ENCODE results near the gene ZNF581. TPM values are rescaled to one million over a fixed set of nuclear protein-coding genes. Genes with fewer than 3 reads are reported as not detected.

The ZNF581 gene
- total RNA-seq, 2 donors from 2014 or later: 16.0 to 20.3 TPM

- no peak overlapping the region for H3K27ac ChIP-seq
- DNase-seq: no peak
- H3K4me1 ChIP-seq: no peaks in the 10 kb centered on the region
- H3K9ac ChIP-seq (ENCODE audit: low read depth in 2 of 2, low read length in 2 of 2): no peak overlapping the region
- H3K27me3 ChIP-seq: no peaks in the 10 kb centered on the region
- intact Hi-C loops (cut with DNase I): no loop called here
- H3K4me3 ChIP-seq: no peak overlapping the region
- peaks cover 28% of the 10 kb centered on the region for H3K36me3 ChIP-seq
- no peaks in the 10 kb centered on the region for H3K9me3 ChIP-seq
- no peak for TF ChIP-seq CTCF (IDR thresholded peaks at IDR 0.05)
Observed at GRCh38 chr19:55667511-55667910, 24.1 kb downstream of the ZNF581 start.

DNA sequence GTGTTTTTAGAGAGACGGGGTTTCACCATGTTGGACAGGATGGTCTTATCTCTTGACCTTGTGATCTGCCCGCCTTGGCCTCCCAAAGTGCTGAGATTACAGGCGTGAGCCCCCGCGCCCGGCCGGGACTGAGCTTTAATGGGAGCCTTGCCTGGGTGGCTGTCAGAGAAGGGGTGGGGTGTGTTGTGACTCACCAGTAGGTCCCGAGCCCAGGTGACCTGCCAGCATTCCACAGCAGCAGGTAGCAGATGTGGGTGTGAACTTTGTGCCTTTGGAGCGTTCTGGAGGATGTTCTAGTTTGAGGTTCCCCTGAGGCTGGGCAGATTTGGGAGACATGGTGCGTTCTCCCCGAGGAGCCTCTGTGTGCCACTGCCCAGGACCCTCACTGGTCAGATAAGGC is 24.5 kb downstream of the ZNF581 start:
- Histone ChIP-seq H3K36me3 (peaks cover 28% of the 10 kb centered on the region), H3K4me3 (no peak overlapping the region), H3K9ac (ENCODE audit: low read depth in 2 of 2, low read length in 2 of 2) (no peak overlapping the region), H3K9me3 (no peaks in the 10 kb centered on the region), H3K27me3 (no peaks in the 10 kb centered on the region), H3K27ac (no peak overlapping the region), H3K4me1 (no peaks in the 10 kb centered on the region)
- no peak for DNase-seq
- no peak for TF ChIP-seq CTCF (IDR thresholded peaks at IDR 0.05)
- intact Hi-C loops (cut with DNase I): no loop called here

DNA sequence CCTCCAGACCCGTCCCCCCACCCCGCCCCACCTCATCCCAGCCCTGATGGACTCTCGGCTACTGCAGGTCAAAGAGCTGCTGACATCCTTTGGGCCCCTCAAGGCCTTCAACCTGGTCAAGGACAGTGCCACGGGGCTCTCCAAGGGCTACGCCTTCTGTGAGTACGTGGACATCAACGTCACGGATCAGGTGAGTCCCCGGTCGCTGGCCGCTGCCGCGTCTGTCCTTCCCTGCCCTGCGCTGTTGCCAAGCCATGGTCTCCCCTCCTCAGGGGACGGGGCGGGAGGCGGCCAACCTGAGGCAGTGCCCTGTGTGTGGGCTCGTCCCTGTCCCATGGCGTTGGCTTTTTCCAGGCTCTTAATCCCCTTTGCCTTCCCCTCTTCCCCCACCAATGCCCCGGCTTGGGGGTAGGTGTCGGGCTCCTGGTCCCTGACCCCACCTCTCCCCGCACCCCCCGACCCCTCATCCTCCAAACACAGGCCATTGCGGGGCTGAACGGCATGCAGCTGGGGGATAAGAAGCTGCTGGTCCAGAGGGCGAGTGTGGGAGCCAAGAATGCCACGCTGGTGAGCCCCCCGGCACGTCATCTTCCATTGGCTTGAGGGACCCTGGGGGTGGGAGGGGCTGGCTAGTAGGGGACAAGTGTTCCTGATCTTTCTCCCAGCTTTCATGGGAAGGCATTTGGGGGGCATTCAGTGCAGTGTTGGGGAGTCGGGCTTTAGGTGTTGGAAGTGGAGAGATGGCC is 25.3 kb downstream of the ZNF581 start:
- Histone ChIP-seq H3K36me3 (peaks cover 21% of the 10 kb centered on the region), H3K4me3 (no peak overlapping the region), H3K4me1 (no peaks in the 10 kb centered on the region), H3K9me3 (no peaks in the 10 kb centered on the region), H3K27ac (no peak overlapping the region), H3K27me3 (no peaks in the 10 kb centered on the region), H3K9ac (ENCODE audit: low read depth in 2 of 2, low read length in 2 of 2) (no peak overlapping the region)
- DNase-seq: no peak
- TF ChIP-seq CTCF (IDR thresholded peaks at IDR 0.05): no peak
- intact Hi-C loops (cut with DNase I): no loop called here

DNA sequence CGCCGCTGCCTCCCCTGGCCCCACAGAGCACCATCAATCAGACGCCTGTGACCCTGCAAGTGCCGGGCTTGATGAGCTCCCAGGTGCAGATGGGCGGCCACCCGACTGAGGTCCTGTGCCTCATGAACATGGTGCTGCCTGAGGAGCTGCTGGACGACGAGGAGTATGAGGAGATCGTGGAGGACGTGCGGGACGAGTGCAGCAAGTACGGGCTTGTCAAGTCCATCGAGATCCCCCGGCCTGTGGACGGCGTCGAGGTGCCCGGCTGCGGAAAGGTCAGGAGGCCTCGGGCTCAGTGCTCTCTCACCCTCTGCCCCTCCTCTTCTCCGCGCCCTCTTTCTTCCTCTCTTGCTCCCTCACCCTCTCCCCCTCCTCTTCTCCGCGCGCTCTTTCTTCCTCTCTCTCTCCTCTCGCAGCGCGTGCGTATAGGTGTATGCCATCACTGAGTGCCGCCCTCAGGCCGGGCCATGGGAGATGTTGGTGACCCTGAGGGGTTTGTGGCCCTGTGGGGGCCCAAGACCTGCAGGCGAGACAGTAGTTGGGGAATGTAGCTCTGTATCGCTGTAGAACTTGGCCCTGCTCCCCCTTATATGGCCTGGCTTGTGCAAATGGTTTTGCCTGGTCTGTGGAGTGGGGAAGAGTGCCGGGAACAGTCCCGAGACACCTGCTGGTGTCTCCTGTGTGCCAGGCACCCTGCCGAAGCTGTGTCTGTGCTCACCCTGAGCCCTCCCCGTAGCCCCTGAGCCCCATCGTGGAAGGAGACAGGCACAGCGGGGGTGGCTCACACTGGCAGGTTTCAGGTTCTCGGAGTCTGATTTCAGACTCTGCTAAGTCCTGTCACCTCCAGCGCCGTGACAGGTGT is 26.2 kb downstream of the ZNF581 start:
- no peak overlapping the region for H3K27ac ChIP-seq
- no peaks in the 10 kb centered on the region for H3K9me3 ChIP-seq
- no peak for TF ChIP-seq CTCF (IDR thresholded peaks at IDR 0.05)
- intact Hi-C loops (cut with DNase I): no loop called here
- H3K27me3 ChIP-seq: no peaks in the 10 kb centered on the region
- peaks cover 19% of the 10 kb centered on the region for H3K36me3 ChIP-seq
- H3K4me1 ChIP-seq: peaks cover 3% of the 10 kb centered on the region
- H3K9ac ChIP-seq (ENCODE audit: low read depth in 2 of 2, low read length in 2 of 2): no peak overlapping the region
- H3K4me3 ChIP-seq: no peak overlapping the region
- DNase-seq: no peak

GRCh38 chr19:55670280-55671053 is 27.0 kb downstream of the ZNF581 start:
- H3K9me3 ChIP-seq: no peaks in the 10 kb centered on the region
- H3K9ac ChIP-seq (ENCODE audit: low read depth in 2 of 2, low read length in 2 of 2): no peak overlapping the region
- no peak for DNase-seq
- H3K4me1 ChIP-seq: peaks cover 3% of the 10 kb centered on the region
- no peak for TF ChIP-seq CTCF (IDR thresholded peaks at IDR 0.05)
- H3K36me3 ChIP-seq: peaks cover 19% of the 10 kb centered on the region
- no peaks in the 10 kb centered on the region for H3K27me3 ChIP-seq
- H3K4me3 ChIP-seq: no peak overlapping the region
- no peak overlapping the region for H3K27ac ChIP-seq
- intact Hi-C loops (cut with DNase I): no loop called here
